H9 (cell line): Measurements from ENCODE around the gene ROCK2. TPM values are rescaled to one million over a fixed set of nuclear protein-coding genes. Genes with fewer than 3 reads are reported as not detected.

Experiments
- DNase-seq: peaks from one replicate; pipeline ENCODE4 v3.0.0-alpha.2; 2017
- H2AFZ ChIP-seq: one replicate; pipeline ENCODE4 v1.6.1; 2013; ENCODE audit warnings: mild to moderate bottlenecking, low read length, control low read depth, moderate library complexity
- H2AK5ac ChIP-seq: 2 replicates; pipeline ENCODE4 v1.6.1; 2013; ENCODE audit warnings: low read length, control low read depth, mixed read lengths; ENCODE audit not compliant: insufficient read length
- H2BK120ac ChIP-seq: one replicate; pipeline ENCODE4 v1.6.1; 2013; ENCODE audit warnings: low read depth, mild to moderate bottlenecking, low read length, control low read depth, inconsistent platforms; ENCODE audit not compliant: poor library complexity, severe bottlenecking
- H2BK12ac ChIP-seq: 2 replicates; pipeline ENCODE4 v1.6.1; 2013; ENCODE audit warnings: low read length, control low read depth, mixed read lengths, low read depth; ENCODE audit not compliant: insufficient read length
- H2BK15ac ChIP-seq: 2 replicates; pipeline ENCODE4 v1.6.1; 2013; ENCODE audit warnings: low read depth, low read length, control low read depth
- H2BK20ac ChIP-seq: one replicate; pipeline ENCODE4 v1.6.1; 2013; ENCODE audit warnings: low read depth, mild to moderate bottlenecking, low read length, control low read depth, inconsistent platforms; ENCODE audit not compliant: poor library complexity, severe bottlenecking
- H2BK5ac ChIP-seq: 2 replicates; pipeline ENCODE4 v1.6.1; 2013; ENCODE audit warnings: low read length, control low read depth, mixed read lengths; ENCODE audit not compliant: insufficient read length
- H3K14ac ChIP-seq: 2 replicates; pipeline ENCODE4 v1.6.1; 2013; ENCODE audit warnings: low read length, control low read depth; ENCODE audit not compliant: insufficient read depth
- H3K18ac ChIP-seq: 2 replicates; pipeline ENCODE4 v1.6.1; 2013; ENCODE audit warnings: low read depth, mild to moderate bottlenecking, mixed read lengths, low read length, control low read depth; ENCODE audit not compliant: insufficient read length
- H3K23ac ChIP-seq: 2 replicates; pipeline ENCODE4 v1.6.1; 2013; ENCODE audit warnings: low read length, control low read depth, mixed read lengths, low read depth; ENCODE audit not compliant: insufficient read length
- H3K23me2 ChIP-seq: 2 replicates; pipeline ENCODE4 v1.6.1; 2013; ENCODE audit warnings: low read depth, mild to moderate bottlenecking, mixed read lengths, low read length, control low read depth; ENCODE audit not compliant: insufficient read length, poor library complexity, severe bottlenecking
- H3K27ac ChIP-seq: 2 replicates; pipeline ENCODE4 v1.5.1; 2013; ENCODE audit warnings: low read length, control low read depth, mixed read lengths, low read depth; ENCODE audit not compliant: insufficient read length
- H3K27me3 ChIP-seq: 2 replicates; pipeline ENCODE4 v1.6.1; 2013; ENCODE audit warnings: low read length, control low read depth, inconsistent platforms; ENCODE audit not compliant: insufficient read depth
- H3K4ac ChIP-seq: 2 replicates; pipeline ENCODE4 v1.6.1; 2013; ENCODE audit warnings: low read depth, mild to moderate bottlenecking, control low read depth, inconsistent platforms, low read length, moderate library complexity
- H3K4me1 ChIP-seq: 2 replicates; pipeline ENCODE4 v1.6.1; 2013; ENCODE audit warnings: low read length, control low read depth, inconsistent platforms; ENCODE audit not compliant: insufficient read depth
- H3K4me2 ChIP-seq: 2 replicates; pipeline ENCODE4 v1.6.1; 2013; ENCODE audit warnings: low read length, control low read depth, mixed read lengths; ENCODE audit not compliant: insufficient read length, insufficient read depth
- H3K56ac ChIP-seq: 2 replicates; pipeline ENCODE4 v1.6.1; 2013; ENCODE audit warnings: low read depth, mild to moderate bottlenecking, mixed read lengths, low read length, control low read depth; ENCODE audit not compliant: insufficient read length
- H3K79me1 ChIP-seq: 2 replicates; pipeline ENCODE4 v1.6.1; 2013; ENCODE audit warnings: low read depth, mild to moderate bottlenecking, moderate library complexity, low read length, control low read depth, inconsistent platforms; ENCODE audit not compliant: insufficient read depth, poor library complexity, severe bottlenecking
- H3K79me2 ChIP-seq: 2 replicates; pipeline ENCODE4 v1.6.1; 2013; ENCODE audit warnings: low read length, control low read depth, inconsistent platforms; ENCODE audit not compliant: insufficient read depth
- H3K9ac ChIP-seq: 2 replicates; pipeline ENCODE4 v1.6.1; 2013; ENCODE audit warnings: low read length, control low read depth, mixed read lengths; ENCODE audit not compliant: insufficient read length; ENCODE audit errors: extremely low read depth
- H3K9me3 ChIP-seq: one replicate; pipeline ENCODE4 v1.6.1; 2013; ENCODE audit warnings: low read depth, low read length, inconsistent platforms; ENCODE audit not compliant: control insufficient read depth
- H3T11ph ChIP-seq: one replicate; pipeline ENCODE4 v1.6.1; 2013; ENCODE audit warnings: mild to moderate bottlenecking, low read length, control low read depth, inconsistent platforms
- H4K20me1 ChIP-seq: one replicate; pipeline ENCODE4 v1.6.1; 2013; ENCODE audit not compliant: control insufficient read depth, insufficient read length, insufficient read depth
- H4K5ac ChIP-seq: 2 replicates; pipeline ENCODE4 v1.6.1; 2013; ENCODE audit warnings: low read depth, mild to moderate bottlenecking, mixed read lengths, low read length, control low read depth; ENCODE audit not compliant: insufficient read length
- H4K8ac ChIP-seq: replicated peaks from 2 replicates; pipeline ENCODE4 v1.6.1; 2013; ENCODE audit warnings: low read length, control low read depth, mixed read lengths, low read depth; ENCODE audit not compliant: insufficient read length
- H4K91ac ChIP-seq: 2 replicates; pipeline ENCODE4 v1.6.1; 2013; ENCODE audit warnings: low read depth, mild to moderate bottlenecking, moderate library complexity, mixed read lengths, low read length, control low read depth; ENCODE audit not compliant: insufficient read length
- H3K27ac Mint-ChIP-seq, 3 experiments: 2 replicates in 2 of 3; 3 replicates in 1 of 3; pipeline ENCODE4 v1.8.0; 2020 to 2021; ENCODE audit warnings: mixed read lengths in 3 of 3, mild to moderate bottlenecking in 1 of 3, moderate library complexity in 1 of 3
- H3K27me3 Mint-ChIP-seq: 2 replicates; pipeline ENCODE4 v1.8.0; 2021; ENCODE audit warnings: low read depth, mild to moderate bottlenecking, moderate library complexity, mixed read lengths
- H3K36me3 Mint-ChIP-seq, 3 experiments: 2 replicates in 2 of 3; 3 replicates in 1 of 3; pipeline ENCODE4 v1.8.0; 2020 to 2021; ENCODE audit warnings: low read depth in 3 of 3, mixed read lengths in 3 of 3; ENCODE audit not compliant: insufficient read depth in 1 of 3
- H3K4me1 Mint-ChIP-seq, 2 experiments: 2 replicates each; pipeline ENCODE4 v1.8.0; 2020; ENCODE audit warnings: mixed read lengths in 2 of 2
- H3K4me3 Mint-ChIP-seq, 2 experiments: 2 replicates in 1 of 2; 3 replicates in 1 of 2; pipeline ENCODE4 v1.8.0; 2020 to 2021; ENCODE audit warnings: mild to moderate bottlenecking in 2 of 2, mixed read lengths in 2 of 2, moderate library complexity in 1 of 2
- H3K9me3 Mint-ChIP-seq, 2 experiments: 2 replicates in 1 of 2; 3 replicates in 1 of 2; pipeline ENCODE4 v1.8.0; 2020; ENCODE audit warnings: mild to moderate bottlenecking in 2 of 2, mixed read lengths in 2 of 2, moderate library complexity in 1 of 2
- WGBS: extraction: QIAGEN DNeasy Blood & Tissue Kit; methylation state at CpG from one replicate; pipeline ENCODE4 v1.1.7; 2013; ENCODE audit warnings: missing lambda C conversion rate, low lambda C conversion rate, mixed read lengths; ENCODE audit not compliant: insufficient read length; ENCODE audit errors: extremely low coverage; 5-methylcytosine and 5-hydroxymethylcytosine counted together
- total RNA-seq: library from RNA; stranded (reverse); gene quantifications from 2 replicates; pipeline ENCODE4 v1.2.1, GENCODE V29; 2021
- TF ChIP-seq, protein P1 (sequence below): fragments of 200-600 bp; sonication (generic); conservative IDR thresholded peaks from 3 replicates; pipeline ENCODE4 v1.8.0; 2021; ENCODE audit warnings: antibody characterized with exemption, mild to moderate bottlenecking

Gene ROCK2
- total RNA-seq, 1 experiment from 2014 or later, result 33.2 TPM

DNA sequence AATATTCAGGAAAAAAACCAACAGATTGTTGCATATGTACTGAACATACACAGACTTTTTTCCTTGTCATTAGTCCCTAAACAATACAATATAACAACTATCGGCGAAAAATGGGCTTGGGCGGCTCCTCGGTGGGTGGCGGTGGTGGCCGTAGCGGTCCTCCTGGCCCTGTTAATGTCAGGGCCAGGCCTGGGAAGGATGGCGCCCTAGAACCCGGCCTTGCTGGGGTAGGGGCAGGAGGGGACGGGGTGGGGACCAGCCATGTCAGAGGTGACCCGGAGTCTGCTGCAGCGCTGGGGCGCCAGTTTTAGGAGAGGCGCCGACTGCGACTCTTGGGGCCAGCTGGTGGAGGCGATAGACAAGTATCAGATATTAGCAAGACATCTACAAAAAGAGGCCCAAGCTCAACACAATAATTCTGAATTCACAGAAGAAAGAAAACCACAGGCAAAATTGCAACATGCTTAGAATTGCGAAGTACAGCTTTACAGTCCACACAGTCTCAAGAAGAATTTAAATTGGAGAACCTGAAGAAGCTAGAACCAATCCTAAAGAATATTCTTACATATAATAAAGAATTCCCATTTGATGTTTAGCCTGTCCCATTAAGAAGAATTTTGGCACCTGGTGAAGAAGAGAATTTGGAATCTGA is 36.5 kb downstream of the ROCK2 start:
- Histone ChIP-seq H2AFZ (no peak overlapping the region), H2AK5ac (no peak overlapping the region), H3K79me2 (peaks cover 11% of the 10 kb centered on the region; the same call in 1 of the 2 replicates), H2BK120ac (no peak overlapping the region), H3K18ac (no peak overlapping the region), H4K91ac (no peak overlapping the region), H3K9ac (no peak overlapping the region), H3K56ac (no peak overlapping the region), H3K27ac (no peak overlapping the region), H4K8ac (no peak overlapping the region), H4K5ac (no peak overlapping the region), H2BK20ac (no peak overlapping the region), H2BK15ac (no peak overlapping the region), H3K4me1 (no peaks in the 10 kb centered on the region), H2BK12ac (no peak overlapping the region), H3K14ac (no peak overlapping the region), H3K4ac (no peak overlapping the region), H3K9me3 (no peaks in the 10 kb centered on the region), H2BK5ac (no peak overlapping the region), H3K4me2 (no peak overlapping the region), H3K27me3 (no peaks in the 10 kb centered on the region), H3T11ph (no peak overlapping the region), H3K23me2 (no peaks in the 10 kb centered on the region), H4K20me1 (no peaks in the 10 kb centered on the region), H3K23ac (no peak overlapping the region), H3K79me1 (peaks cover 2% of the 10 kb centered on the region)
- Mint-ChIP-seq H3K9me3 (no peaks in the 10 kb centered on the region), H3K4me3 (no peak overlapping the region), H3K36me3 (no peaks in the 10 kb centered on the region), H3K4me1 (peaks cover 10 to 11% of the 10 kb centered on the region in 2 experiments), H3K27me3 (no peaks in the 10 kb centered on the region), H3K27ac (no peak overlapping the region; a peak in 1 of 7 replicates)
- WGBS, result no CpG with 5 or more reads among the region's 18 CpGs
- DNase-seq, result no peak
- TF ChIP-seq, protein P1, sequence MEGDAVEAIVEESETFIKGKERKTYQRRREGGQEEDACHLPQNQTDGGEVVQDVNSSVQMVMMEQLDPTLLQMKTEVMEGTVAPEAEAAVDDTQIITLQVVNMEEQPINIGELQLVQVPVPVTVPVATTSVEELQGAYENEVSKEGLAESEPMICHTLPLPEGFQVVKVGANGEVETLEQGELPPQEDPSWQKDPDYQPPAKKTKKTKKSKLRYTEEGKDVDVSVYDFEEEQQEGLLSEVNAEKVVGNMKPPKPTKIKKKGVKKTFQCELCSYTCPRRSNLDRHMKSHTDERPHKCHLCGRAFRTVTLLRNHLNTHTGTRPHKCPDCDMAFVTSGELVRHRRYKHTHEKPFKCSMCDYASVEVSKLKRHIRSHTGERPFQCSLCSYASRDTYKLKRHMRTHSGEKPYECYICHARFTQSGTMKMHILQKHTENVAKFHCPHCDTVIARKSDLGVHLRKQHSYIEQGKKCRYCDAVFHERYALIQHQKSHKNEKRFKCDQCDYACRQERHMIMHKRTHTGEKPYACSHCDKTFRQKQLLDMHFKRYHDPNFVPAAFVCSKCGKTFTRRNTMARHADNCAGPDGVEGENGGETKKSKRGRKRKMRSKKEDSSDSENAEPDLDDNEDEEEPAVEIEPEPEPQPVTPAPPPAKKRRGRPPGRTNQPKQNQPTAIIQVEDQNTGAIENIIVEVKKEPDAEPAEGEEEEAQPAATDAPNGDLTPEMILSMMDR, result no peak
